Activated CD4-positive, alpha-beta T cell treated with anti-CD3 and anti-CD28 coated beads, Interleukin-2, Interleukin-6, amounts not matched to agents 100 ng/mL and 50 ng/mL, durations not matched to agents 16 hours and 8 hours (primary cell): ENCODE data around the gene FBXL7.

Source experiments
- DNase-seq: peaks from one replicate; pipeline ENCODE4 v3.0.0-alpha.2; 2020

FBXL7 gene

DNA sequence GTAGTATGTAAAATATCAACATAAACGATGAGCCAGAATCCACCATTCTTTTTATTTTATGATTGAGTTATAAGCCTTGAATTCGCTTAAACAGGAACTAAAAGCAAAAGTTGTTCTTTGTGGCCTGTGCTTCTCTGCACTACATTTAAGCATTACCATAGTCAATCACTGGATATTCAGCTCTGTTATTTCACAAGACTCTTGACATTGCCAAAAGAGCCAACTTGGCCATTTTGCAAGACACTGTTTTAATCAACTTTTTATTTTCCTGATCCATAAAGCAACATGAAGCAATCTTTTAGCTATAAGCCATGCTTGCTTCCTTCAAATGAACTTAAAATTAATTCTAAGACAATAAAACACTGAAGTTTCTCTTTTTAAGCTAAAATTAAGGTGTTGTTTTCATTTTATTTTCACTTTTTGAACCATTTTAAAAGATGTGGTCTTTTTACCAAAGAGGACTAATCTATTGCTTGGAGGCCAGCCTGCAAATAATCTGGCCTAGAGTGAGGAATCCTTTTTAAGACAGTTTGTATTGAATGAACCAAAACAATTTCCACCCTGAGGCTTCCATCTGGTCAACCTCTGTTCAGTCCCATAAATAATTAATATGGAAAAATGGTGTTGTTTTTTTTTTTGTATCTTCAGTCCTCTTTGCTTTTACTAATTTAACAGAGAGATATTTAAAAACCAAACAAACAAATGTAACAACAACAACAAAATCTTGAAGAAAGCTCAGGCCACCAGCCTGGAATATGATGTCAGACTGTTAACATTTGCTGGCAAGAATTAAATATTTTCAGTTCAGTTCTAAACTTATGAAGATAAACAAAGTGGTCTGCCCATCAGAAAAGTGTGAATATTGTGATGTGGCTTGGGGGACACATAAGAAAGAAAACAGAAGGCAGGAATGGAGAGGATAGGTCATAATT lies 405.2 kb downstream of the FBXL7 start:
- no peak for DNase-seq

DNA sequence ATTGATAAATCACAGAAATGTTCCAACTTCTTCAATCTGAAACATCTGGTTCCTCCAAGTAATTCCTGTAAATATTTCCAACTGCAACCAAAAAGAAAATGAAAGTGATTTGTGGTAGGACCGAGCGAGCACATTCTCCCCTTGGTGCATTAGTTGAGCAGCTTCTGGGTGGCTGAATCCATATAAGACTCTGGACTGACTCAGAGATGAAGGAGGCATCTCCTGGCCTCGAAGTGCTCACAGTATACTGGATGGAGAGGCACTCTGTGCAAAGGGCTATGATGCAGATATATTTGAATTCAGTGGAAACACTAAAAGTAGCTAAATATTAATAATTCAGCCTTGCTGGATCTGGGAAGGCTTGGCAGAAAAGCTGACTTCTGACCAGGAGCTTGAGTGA lies 414.7 kb downstream of the FBXL7 start:
- no peak for DNase-seq

DNA sequence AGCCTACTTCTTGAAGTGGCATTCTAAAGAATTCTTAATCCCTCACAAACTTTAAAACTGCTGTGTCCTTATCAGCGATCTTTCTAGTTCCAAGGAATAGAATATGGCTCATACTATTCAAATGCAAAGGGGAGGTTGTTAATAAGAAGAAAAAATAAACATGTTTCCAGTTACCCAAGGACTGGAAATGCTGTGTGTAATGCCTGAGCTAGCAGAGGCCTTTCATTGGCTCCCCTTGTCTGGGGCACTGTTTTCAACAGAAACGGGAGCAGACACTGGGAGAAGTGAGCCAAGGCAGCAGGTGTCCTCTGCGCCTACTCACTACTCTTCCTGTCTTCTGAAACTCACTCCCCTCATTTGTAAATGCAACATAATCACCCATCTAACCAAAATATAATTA lies 426.6 kb downstream of the FBXL7 start:
- DNase-seq, result no peak

DNA sequence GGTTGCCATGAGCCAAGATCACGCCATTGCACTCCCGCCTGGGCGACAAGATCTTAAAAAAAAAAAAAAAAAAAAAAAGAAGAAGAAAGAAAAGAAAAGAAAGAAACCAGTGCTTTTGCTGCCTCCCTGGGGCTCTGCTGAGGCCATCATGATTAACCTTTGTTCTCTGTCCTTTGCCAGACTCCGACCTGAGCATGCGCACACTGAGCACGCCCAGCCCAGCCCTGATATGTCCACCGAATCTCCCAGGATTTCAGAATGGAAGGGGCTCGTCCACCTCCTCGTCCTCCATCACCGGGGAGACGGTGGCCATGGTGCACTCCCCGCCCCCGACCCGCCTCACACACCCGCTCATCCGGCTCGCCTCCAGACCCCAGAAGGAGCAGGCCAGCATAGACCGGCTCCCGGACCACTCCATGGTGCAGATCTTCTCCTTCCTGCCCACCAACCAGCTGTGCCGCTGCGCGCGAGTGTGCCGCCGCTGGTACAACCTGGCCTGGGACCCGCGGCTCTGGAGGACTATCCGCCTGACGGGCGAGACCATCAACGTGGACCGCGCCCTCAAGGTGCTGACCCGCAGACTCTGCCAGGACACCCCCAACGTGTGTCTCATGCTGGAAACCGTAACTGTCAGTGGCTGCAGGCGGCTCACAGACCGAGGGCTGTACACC lies 427.9 kb downstream of the FBXL7 start:
- DNase-seq, result no peak

DNA sequence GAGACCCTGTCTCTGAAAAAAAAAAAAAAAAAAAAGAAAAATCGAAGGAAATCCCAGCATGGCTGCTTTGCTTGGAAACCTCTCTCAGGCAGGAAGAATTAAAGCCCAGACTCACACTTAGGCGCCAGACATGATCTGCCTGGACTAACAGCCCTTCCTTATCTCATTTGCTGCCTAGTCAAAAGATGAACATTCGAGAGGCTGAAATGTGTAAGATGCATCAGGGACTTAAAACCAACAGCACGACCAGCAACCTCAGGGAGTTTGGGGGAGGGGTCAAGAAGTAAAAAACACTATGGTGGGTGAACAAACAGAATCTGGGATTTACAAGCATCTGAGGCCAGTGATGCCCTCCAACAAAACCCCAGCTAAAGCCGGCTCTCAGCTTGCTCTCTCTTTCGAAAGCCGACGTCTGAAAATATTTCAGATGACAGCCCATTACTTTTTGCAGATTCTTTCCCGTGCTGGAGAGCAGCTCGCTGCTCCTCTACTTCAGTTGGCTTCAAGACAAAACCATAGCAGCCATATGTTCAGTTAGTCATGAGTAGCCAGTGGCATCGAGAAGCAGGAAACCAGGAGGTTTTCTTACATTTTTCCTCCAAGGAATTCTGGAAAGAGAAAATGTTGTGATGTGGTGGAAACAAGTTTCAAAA lies 429.8 kb downstream of the FBXL7 start:
- no peak for DNase-seq

DNA sequence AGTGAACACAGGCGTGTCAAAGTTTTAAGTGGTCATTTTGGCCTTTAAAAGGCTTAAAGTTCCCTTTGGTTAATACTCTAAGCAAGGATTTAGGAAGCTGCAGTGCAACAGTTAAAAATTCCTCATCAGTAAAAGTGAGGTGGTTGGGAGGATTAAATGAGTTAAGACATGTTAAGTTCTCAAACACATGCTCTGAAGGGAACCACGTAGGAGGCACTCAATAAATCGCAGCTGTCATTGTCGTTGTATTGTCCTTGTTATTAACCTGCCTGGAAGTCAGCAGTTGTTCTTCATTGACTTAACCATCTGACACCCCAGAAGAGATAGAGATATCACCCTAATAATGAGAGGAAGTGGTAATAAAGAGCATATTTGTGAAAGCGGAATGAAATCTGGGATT lies 432.1 kb downstream of the FBXL7 start:
- no peak for DNase-seq

DNA sequence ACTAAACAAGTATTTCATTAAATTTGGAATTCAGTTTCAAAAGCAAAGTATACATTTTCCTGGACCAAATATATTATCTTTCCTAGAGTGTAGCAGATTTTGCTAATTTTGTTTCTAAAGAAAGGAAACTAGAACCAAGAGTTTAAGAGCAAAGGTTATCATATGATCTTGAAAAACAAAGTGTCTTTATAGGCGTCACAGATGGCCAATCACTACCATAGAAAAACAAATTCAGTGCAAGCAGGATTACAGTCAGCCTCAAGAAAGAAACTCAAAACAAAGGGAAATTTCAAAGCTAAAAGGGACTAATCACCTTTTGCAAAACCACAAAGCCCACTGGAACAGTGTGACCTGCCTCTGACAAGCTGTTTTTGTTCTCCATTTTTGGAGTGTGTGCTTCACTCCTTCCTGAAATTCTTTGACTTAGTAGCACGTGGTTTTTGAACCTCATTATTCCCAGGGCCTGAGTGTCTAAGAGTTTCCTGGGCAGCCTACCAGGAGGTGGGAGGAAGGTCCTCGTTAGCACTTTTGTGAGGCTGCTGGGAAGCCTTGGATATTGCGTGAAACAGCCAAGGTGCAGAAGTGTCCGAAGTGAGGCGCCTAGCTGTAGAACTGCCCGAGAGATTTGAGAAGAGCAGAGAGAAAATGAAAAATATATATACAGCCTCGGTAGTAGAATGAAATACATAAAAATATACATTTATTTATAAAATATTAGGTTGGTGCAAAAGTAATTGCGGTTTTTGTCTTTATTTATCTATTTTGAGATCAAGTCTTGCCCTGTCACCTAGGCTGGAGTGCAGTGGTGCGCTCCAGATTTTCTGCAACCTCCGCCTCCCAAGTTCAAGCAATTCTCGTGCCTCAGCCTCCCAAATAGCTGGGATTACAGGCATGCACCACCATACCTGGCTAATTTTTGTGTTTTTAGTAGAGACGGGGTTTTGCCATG lies 433.6 kb downstream of the FBXL7 start:
- DNase-seq, result no peak

DNA sequence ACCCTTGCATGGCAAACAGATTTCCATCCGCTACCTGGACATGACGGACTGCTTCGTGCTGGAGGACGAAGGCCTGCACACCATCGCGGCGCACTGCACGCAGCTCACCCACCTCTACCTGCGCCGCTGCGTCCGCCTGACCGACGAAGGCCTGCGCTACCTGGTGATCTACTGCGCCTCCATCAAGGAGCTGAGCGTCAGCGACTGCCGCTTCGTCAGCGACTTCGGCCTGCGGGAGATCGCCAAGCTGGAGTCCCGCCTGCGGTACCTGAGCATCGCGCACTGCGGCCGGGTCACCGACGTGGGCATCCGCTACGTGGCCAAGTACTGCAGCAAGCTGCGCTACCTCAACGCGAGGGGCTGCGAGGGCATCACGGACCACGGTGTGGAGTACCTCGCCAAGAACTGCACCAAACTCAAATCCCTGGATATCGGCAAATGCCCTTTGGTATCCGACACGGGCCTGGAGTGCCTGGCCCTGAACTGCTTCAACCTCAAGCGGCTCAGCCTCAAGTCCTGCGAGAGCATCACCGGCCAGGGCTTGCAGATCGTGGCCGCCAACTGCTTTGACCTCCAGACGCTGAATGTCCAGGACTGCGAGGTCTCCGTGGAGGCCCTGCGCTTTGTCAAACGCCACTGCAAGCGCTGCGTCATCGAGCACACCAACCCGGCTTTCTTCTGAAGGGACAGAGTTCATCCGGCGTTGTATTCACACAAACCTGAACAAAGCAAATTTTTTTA lies 436.7 kb downstream of the FBXL7 start:
- DNase-seq, result no peak

DNA sequence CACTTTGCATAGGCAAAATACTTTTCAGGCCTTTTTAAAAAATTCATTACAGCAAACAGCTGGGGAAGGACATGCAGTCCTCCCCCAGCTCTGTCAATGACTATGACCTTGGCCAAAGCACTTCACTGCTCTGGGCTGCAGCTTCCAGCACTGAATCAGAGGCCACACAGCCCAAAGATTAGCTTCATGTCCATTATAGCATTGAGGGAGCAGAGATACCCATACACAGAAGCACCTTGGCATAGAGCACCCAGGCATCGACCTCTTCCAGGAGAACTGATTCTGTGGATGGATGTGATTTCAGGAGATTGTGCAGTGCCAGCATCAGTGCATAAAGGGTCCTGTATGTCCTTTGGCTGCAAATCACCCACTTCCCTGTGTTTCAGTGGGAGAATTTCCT lies 437.7 kb downstream of the FBXL7 start:
- no peak for DNase-seq

DNA sequence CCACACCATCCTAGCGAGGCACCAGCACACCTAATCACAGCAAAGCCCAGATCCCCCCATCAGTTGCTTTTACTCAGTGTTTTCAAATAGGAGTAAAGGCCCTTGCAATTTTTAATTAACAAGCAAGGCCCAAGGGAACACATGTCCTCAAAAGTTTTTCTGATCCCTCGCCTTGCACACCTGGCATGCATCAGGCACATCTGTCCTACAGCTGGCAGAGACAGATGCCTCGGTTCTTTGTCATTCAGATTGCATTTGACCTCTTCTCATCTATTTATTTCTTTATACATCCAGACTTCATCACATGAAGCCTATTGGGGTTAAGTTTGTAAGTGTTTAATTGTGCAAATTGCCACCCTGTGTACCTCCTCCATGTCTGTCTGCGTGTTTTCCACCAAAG lies 438.2 kb downstream of the FBXL7 start:
- DNase-seq, result no peak

DNA sequence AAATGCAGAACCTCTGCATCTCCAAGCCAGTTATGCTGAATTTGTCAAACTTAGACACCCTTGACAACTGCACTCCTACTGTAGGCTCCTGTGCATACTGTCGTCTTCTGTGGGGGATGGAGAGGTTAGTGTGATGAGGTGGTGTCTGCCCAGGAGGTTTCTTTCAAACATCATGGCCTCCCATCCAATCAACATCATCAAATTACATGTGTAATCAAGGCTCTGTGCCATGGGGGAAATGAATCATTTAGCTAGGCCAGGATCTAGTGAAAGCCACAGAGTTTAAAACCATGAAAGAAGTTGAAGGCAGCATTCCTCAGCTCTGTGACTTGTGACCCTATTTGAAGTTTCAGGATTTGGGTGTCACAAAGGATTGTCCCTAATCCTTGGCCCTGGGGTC lies 439.0 kb downstream of the FBXL7 start:
- DNase-seq, result no peak

DNA sequence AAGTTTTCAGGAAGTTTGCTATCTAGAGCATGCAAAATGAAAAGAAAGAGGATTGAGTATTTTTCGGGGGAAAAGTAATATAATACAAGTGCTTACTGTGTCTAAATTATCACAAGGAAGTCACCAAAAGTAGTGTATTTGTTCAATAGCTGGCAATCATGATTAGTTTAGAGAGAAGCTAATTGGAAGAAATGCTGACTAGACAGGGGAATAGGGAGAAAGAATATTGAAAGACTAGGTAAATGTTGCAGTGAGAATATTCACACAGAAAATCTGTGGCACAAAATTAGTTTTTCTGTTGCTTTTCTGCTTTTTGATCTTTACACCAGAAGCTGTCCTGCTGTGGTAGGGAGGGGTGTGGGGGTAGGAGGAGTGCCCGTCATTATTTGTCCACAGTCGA lies 440.9 kb downstream of the FBXL7 start:
- DNase-seq, result no peak

DNA sequence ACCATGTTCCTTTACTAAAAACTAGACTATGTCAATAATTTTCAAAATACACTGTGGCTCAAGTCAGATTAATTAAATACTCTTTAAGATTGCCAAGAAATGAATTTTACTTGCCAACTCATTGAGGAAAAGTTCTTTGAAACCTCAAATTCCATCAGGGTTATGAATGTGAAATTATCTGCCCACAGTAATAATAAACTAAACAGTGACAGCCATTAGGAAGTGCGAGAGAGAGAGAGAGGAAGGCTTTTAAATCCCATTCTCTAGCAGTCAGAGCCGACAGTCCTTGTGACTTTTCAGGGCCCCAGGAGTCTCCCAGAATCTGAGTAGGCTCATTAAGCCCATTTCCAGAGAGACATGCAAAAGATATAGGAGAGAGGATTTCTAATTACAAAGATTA lies 443.5 kb downstream of the FBXL7 start:
- no peak for DNase-seq

DNA sequence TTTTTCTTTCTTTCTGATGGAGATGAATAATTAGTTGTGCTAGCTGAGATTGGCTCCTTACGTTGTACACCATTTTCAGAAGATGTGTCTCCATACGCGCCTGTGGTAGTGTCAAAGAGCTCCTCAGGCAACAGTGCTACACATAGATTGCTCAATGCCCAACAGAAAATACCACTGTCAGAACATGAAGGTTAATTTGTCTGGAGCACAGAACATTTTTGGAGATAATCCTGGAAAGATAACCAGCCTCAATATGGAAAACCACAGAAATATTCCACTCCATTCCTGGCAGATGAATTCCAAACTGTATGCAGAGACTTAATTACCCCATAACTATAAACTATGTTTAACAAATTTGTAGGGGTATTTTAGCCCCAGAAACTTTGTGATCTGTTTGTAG lies 446.0 kb downstream of the FBXL7 start:
- no peak for DNase-seq

DNA sequence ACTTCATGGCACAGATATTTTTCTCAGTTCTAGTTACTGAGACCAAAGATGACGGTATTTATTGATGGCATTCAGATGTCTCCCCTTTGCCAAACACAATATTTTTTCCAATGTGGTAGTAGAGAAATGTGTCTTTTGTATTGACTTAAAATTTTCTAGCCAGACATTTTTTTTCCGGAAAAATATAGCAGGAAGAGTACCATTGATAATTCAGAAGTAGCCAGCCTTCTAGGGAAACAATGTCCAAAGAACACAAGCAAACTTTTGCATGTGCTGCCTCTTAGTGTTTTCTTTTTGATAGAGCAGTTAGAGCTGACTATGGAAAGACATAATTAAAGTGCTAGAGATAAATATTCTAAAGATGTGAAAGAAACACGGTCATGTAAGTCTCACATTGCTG lies 448.2 kb downstream of the FBXL7 start:
- DNase-seq, result no peak

DNA sequence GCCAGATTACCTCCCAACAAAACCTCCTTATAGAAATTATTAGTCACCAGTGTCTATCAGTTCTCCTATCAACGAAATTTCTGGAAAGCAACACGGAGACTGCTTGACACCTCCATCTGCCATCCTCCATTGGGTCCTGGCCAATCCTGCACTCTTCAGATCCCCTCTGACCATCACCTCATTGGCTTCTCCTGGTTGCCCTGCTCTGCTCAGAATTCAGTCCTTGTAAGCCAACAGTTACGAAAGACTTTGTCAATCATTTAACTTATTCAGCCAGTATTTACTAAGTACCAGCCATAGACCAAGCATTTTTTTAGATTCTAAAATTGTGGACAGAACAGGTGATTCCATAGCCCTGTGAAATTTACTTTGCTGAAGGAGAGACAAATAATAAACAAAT lies 451.1 kb downstream of the FBXL7 start:
- no peak for DNase-seq

DNA sequence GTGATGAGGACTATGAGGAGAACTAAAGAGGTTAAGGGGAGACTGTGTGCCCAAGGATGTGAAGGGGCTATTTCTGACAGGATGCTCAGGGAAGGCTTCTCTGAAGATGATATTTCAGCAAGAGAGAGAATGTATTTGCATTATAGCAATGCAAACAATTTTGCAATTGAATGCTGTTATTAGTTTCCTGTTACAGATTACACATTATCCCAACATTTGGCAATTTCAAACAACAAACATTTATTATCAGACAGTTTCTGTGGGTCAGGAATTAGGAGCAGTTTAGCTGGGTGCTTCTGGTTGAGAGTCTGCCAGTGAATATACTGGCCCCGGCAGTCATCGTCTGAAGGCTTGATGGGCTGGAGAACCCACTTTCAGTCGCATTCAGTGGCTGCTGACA lies 451.6 kb downstream of the FBXL7 start:
- DNase-seq, result no peak

DNA sequence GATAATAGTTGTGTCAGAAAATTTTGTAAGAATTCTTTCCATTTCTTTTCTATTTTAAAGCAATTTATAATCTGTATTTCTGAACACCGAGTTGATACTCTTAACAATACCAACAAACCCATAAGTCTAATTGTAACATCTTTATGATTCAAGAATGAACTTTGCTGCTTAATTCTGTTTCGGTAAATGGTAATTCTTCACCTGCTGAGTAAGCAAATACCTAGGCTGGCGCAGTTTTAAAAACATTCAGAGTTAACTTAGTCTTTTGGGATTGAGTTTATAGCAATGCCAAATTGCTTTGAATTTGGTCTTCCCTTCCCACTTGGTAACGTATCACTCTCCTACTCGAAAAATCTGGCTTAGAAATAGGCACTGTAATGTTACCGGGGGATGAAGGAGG lies 456.6 kb downstream of the FBXL7 start:
- DNase-seq, result no peak

DNA sequence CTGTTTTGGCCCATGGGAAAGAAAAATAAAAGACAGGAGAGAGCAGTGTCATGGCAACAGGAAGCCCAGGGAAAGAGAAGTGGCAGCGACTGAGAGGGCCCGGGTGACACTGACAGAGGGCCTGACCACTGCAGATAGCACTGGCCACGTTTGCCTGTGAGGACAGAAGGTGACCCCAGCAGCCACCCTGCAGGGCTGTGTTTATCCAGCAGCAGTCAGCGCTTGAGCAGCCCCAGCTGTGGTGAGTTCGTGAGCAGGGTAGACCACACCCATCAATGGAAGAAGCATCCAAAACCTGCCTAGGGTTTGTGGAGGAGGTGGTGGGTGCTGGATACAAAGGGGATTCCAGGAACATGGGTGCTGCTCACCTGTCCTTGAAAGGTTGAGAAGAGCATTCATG lies 457.1 kb downstream of the FBXL7 start:
- no peak for DNase-seq

DNA sequence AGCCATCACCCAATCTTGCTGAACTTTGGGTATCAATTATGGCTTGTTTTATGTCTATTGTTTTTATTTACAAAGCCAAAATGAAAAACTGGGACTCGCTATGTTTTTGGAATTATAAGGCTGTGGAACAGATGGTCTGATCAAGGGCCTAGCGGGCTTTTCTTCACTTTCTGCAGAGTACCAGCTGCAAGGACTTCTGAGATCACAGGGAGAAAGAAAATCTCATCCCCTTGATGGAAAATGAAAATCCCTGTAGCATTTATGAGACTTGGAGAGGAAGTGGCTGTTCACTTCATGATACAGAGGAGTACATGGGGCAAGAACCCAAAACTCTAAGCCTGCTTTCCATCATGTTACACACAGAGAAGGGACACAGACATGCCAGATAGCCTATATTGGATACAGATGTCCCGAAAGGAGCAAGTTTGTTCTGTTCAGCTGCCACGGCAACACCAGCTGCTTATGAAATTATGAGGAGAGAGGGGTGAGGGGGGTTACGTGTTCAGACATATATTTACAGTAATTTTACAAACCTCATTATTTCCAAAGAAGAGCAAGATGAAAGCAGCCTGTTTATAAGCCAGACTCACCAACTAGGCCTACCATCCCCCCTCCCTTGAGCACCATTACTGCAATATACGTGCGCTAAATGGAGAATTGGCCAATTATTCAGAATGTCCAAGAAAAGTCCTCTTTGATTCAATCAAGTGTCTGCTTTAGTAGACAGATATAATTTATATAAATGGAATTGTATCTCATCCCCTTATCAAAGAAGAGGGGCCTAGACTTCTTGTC lies 459.6 kb downstream of the FBXL7 start:
- no peak for DNase-seq

DNA sequence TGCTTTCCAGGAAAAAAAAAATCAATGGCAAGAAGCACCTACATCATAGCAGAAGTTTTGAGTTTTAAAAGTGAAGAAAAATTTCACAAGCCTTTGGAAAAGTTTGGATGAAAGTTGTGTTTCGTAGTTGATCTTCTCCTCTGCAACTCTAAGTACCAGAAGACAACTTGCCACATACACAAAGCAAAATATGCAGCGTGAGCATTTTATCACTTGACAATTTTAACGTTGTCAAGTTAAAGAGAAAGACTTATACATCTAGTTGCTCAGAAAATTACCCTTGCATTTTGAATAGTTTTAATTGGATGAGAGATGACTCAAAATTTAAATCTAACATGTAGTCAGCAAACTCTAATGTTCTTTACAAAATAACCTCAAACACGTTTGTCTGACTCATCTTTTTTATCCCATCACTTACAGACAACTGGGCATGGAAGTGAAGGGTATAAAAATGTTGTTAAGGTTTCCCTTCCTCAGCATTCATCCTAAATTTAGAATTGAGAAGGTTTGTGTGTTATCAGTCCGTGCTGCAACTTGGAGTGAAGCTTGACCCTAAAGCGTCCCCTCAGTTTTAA lies 466.2 kb downstream of the FBXL7 start:
- no peak for DNase-seq
